GM08714 (cell line): ENCODE measurements around the gene FKBP5.
"Not testable (repeated sequence)": the region's sequence is repeated elsewhere in the genome, so short reads cannot be mapped to it uniquely, and the experiment has no call there.

Experiments used
- H3K4me3 ChIP-seq: fragments of 200-500 bp; sonication (Bioruptor generic); 2 replicates; pipeline ENCODE4 v1.5.1; 2014; ENCODE audit warnings: mild to moderate bottlenecking, low read length, inconsistent platforms
- ZNF274 ChIP-seq: IDR thresholded peaks from 2 replicates; pipeline ENCODE4 v1.6.1; 2012; ENCODE audit warnings: mild to moderate bottlenecking, low read depth, low read length

The FKBP5 gene

GRCh38 chr6:35687658-35688604, 784 bp downstream of the FKBP5 start:
- peak overlapping the region; percentile 92 for H3K4me3 ChIP-seq
- TF ChIP-seq ZNF274 = no peak

DNA sequence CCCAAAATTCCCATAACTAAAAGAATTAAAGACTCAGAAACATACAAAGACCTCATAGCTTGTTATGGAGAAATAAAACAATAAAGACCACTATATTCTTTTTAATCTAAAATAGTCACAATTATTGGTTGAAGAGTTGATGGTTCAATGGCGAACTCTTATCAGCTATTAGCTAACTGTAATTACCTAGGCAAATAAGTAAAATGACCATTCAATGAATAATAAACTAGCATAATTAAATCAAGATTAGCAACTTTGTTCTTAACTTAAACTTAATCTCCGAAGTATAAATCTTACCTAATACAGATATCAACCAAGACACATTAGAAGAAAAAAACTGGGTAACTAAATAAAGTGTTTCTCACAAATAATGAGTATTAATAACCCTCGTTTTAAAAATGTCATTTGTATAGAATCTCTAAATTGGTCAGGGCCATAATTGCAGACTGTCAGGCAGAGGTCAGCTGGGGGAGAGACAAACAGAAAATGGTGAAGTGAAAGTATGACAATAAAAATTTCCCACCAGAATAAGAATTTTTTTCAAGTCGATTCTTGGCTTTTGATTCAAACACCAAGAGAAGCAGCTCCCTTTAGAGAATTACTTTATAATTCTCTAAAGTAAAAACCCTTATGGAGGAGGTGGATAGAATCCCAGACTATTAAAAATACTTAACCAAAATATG, 1.7 kb downstream of the FKBP5 start:
- peak overlapping the region; percentile 92 for H3K4me3 ChIP-seq

DNA sequence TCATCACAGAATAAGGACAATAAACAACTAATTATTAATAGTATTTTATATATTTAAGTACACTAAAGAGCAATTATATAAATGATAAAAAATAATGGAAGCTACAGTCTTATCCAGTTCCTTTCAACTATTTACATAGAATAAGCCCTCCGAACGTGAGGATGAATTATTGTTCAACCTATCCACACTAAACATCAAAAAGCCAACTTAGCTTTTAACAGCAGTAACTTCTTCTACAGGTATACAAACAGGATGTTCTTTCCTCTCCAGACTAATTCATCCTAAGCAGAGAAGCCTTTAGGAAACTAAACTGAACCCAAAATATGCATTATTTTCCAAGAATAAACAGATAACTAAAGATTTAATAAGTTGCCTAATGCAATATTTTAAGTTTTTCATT, 2.3 kb downstream of the FKBP5 start:
- no peak for TF ChIP-seq ZNF274
- peak overlapping the region; percentile 92; the same call in 1 of the 2 replicates for H3K4me3 ChIP-seq

More for the DNA sequence above, 1.7 kb downstream of the FKBP5 start:
- no peak for TF ChIP-seq ZNF274

DNA sequence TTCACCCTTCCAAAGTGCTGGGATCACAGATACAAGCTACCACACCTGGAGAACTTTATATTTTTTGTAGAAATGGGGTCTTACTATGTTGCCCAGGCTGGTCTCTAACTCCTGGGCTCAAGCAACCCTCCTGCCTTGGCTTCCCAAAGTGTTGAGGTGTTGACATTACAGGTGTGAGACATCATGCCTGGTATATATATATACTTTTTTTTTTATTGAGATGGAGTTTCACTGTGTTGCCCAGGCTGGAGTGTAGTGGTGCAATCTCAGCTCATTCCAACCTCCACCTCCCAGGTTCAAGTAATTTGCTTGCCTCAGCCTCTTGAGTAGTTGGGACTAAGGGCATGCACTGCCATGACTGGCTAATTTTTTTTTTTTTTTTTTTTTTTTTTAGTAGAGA, 5.4 kb downstream of the FKBP5 start:
- H3K4me3 ChIP-seq = no peak overlapping the region
- TF ChIP-seq ZNF274 = no peak

- TF ChIP-seq ZNF274 = no peak
These were observed 7.4 kb downstream of the FKBP5 start for GRCh38 chr6:35681298-35681697.

GRCh38 chr6:35679399-35679798, 9.3 kb downstream of the FKBP5 start:
- TF ChIP-seq ZNF274 = no peak
- H3K4me3 ChIP-seq = no peak overlapping the region

More at GRCh38 chr6:35681298-35681697, 7.4 kb downstream of the FKBP5 start:
- H3K4me3 ChIP-seq = no peak overlapping the region

DNA sequence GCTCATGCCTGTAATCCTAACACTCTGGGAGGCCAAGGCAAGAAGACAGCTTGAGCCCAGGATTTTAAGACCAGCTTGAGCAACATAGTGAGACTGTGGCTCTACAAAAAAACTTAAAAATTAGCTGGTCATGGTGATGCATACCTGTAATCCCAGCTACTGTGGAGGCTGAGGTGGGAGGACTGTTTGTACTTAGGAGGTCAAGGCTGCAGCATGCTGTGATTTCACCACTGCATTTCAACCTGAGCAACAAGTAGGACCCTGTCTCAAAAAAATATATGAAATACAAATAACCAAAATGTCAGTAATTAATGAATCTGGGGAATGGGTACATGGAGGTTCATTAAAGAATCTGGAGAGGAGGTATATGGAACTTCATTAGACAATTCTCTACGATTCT, 9.9 kb downstream of the FKBP5 start:
- H3K4me3 ChIP-seq = no peak overlapping the region
- TF ChIP-seq ZNF274 = no peak

- H3K4me3 ChIP-seq = no peak overlapping the region
- TF ChIP-seq ZNF274 = no peak
These were observed 10.6 kb downstream of the FKBP5 start for GRCh38 chr6:35678021-35678654.

GRCh38 chr6:35677456-35677855, 11.3 kb downstream of the FKBP5 start:
- TF ChIP-seq ZNF274 = no peak

DNA sequence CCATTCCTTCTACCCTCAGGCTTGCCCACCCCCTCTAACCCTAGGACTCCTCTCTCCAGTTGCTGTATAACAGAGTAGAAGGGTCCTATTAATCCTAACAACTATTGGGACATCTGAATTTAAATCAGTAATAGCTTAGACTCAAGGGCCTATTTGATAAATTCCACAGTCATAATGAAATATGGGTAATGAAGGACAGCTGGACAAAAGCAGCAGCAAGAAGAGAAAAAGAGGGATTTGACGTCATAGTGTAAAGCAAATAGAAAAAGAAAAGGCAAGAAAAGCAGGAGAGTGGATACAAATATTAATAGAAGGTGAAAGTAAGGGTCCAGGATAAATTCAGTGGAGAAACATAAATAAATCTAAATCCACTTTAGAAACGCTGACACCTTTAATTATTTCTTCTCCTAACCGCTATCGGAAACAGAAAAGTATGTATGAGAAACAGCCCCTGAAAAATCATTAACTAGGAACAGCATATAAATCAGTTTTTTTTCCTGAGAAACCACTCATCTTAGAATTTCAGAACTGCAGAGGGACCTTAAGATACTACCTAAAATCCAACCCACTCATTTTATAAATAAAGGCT, 12.8 kb downstream of the FKBP5 start:
- TF ChIP-seq ZNF274 = no peak
- H3K4me3 ChIP-seq = no peak overlapping the region

More at GRCh38 chr6:35677456-35677855, 11.3 kb downstream of the FKBP5 start:
- H3K4me3 ChIP-seq = no peak overlapping the region

GRCh38 chr6:35674594-35674993, 14.1 kb downstream of the FKBP5 start:
- TF ChIP-seq ZNF274 = no peak
- no peak overlapping the region for H3K4me3 ChIP-seq

DNA sequence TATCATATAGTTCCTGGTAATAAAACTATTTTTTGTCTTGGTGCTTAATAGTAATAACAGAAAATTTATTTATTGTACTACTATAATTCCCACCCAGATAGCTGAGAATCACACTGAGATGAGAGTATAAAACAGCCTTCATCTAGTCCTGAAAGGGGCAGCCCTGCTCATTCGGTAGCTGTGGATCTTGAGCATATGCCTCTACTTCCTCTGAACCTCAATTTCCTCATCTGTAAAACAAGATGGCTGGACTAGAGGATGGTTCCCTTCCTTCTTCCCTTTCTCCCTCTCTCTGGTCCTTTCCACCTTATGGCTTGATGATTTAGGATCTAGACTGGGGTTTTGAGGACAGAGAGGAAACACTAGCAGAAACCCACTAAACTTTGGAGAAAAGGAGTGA, 15.0 kb downstream of the FKBP5 start:
- H3K4me3 ChIP-seq = no peak overlapping the region
- TF ChIP-seq ZNF274 = no peak

- H3K4me3 ChIP-seq = not testable (repeated sequence)
These were observed 15.4 kb downstream of the FKBP5 start for GRCh38 chr6:35673284-35673666.

GRCh38 chr6:35670453-35670852, 18.3 kb downstream of the FKBP5 start:
- not testable (repeated sequence) for H3K4me3 ChIP-seq
